Heart left ventricle (tissue), 16 donors: ENCODE results near the gene LRMDA. TPM values are rescaled to one million over a fixed set of nuclear protein-coding genes. Genes with fewer than 3 reads are reported as not detected.

Experiments used
- ATAC-seq, 4 donors: fragments of 200-7000 bp; cut with Tn5 transposase; one replicate each; pipeline ENCODE4 v1.9.1; 2020 to 2022; ENCODE audit warnings: moderate library complexity in 4 of 4, mild to moderate bottlenecking in 3 of 4, moderate number of reproducible peaks in 1 of 4
- DNase-seq, 5 donors: peaks; one replicate each; pipeline ENCODE4 v3.0.0-alpha.2; 2020
- H3K27ac ChIP-seq, 12 donors: fragments of 200-600 bp; sonication (generic) in 4 of 12; one replicate each; pipeline versions ENCODE4 v1.5.0 to v1.8.0; 2016 to 2022; ENCODE audit warnings: mild to moderate bottlenecking in 2 of 12
- H3K27me3 ChIP-seq, 9 donors: fragments of 200-600 bp; sonication (generic) in 2 of 9; one replicate each; pipeline versions ENCODE4 v1.5.1 to v1.8.0; 2016 to 2022; ENCODE audit warnings: mild to moderate bottlenecking in 3 of 9
- H3K36me3 ChIP-seq, 9 donors: fragments of 200-600 bp; sonication (generic) in 2 of 9; one replicate each; pipeline versions ENCODE4 v1.5.0 to v1.8.0; 2018 to 2022; ENCODE audit warnings: mild to moderate bottlenecking in 2 of 9
- H3K4me1 ChIP-seq, 12 donors: fragments of 200-600 bp; sonication (generic) in 4 of 12; one replicate each; pipeline versions ENCODE4 v1.5.0 to v1.8.0; 2016 to 2022; ENCODE audit warnings: mild to moderate bottlenecking in 3 of 12
- H3K4me3 ChIP-seq, 12 donors: fragments of 200-600 bp; sonication (generic) in 4 of 12; one replicate each; pipeline versions ENCODE4 v1.5.0 to v1.8.0; 2017 to 2022; ENCODE audit warnings: mild to moderate bottlenecking in 9 of 12, moderate library complexity in 4 of 12
- H3K9me3 ChIP-seq, 12 donors: fragments of 200-600 bp; sonication (generic) in 4 of 12; one replicate each; pipeline versions ENCODE4 v1.5.0 to v1.8.0; 2016 to 2022; ENCODE audit warnings: mild to moderate bottlenecking in 1 of 12
- POLR2A ChIP-seq, 2 donors: fragments of 450-650 bp; IDR thresholded peaks; one replicate each; pipeline ENCODE4 v1.6.1; 2017; ENCODE audit warnings: antibody characterized with exemption in 2 of 2, mild to moderate bottlenecking in 2 of 2, moderate library complexity in 2 of 2
- WGBS, 4 donors: extraction: QIAGEN DNeasy Blood & Tissue Kit in 2 of 4; methylation state at CpG; one replicate each; pipeline versions ENCODE4 v1.1.5 to v1.1.7; 2013 to 2018; 5-methylcytosine and 5-hydroxymethylcytosine counted together
- intact Hi-C, 10 donors: fragments of 100-400 bp; cut with DNase I; formaldehyde crosslinking; loops; one replicate each; pipeline versions ENCODE4 v1.11.1 to v1.14.2; 2022
- polyA plus RNA-seq, 2 donors: library from polyadenylated mRNA; stranded (reverse); fragments of 200-250 nt; gene quantifications; one replicate each; pipeline ENCODE4 v1.2.3, GENCODE V29; 2013
- total RNA-seq, 9 donors: library from RNA; depleted of rRNA in 2 of 9; stranded (reverse); fragments of >200 nt in 2 of 9; fragmentation: NEBNext Ultra II Directional in 3 of 9; extraction: Animal tissue kit (Norgen Biotek cat#: 25700) in 3 of 9; gene quantifications; one replicate each; pipeline versions ENCODE4 v1.1.0 to v1.2.4, GENCODE V29; 2016 to 2023
- TF ChIP-seq, protein P1 (sequence below), 12 donors: fragments of 200-600 bp; sonication (generic) in 4 of 12; IDR thresholded peaks; one replicate each; pipeline versions ENCODE4 v1.5.0 to v1.8.0; 2018 to 2022; ENCODE audit warnings: antibody characterized with exemption in 12 of 12, mild to moderate bottlenecking in 5 of 12
- donor health status: ischemic (EF 13 %, LVEDD 7.1; RV severe dilation, severe dysfunction).
- donor health status: healthy with polysubstance abuse.
- donor health status: DM: no; HTN: yes; CAD: no.
- donor health status: DM: no; HTN: no; CAD: no.
- donor health status: ischemic (EF 25% LVEDD 6.9; RV normal size, moderate dysfunction).
- donor health status: ischemic (EF 25% LVEDD 5.7; RV mildly dilated, moderate dysfunction).
- donor health status: healthy.
- donor health status: DM: yes; HTN: yes; CAD: no.
- donor health status: ischemic (EF 35%, LVEDD 5.7; RV mildly dilated, moderate dysfunction).
- donor health status: nonischemic (EF 11% LVEDD 7.7; RV severe dilation, severe dysfunction).
- donor health status: DM: yes; HTN: yes; CAD: no.
- donor health status: PGD.
- donor health status: ischemic (EF 29% LVEDD 5.4; RV normal size, mild dysfunction).
- donor health status: nonischemic (EF 23%, LVEDD 6.1; RV moderate dilation, normal function).

Gene LRMDA
- total and polyA plus RNA-seq, 11 donors = 2.4 to 34.4 (median 14.9) TPM

DNA sequence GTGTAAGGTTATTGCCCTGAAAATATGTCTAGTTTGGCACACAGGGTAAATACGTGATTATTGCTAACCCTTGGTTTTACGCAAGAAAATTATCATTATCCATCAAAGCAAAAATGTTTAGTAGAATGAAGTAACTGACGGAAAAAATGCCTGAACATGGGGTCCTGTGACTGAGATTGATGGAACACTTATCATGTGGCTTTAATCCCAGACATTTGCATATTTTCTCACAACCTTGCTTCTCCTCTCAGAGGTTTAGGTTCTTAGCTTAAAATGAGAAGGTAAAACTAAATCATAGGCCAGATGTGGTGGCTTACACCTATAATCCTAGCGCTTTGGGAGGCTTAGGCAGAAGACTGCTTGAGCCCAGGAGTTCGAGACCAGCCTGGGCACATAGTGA is 1010.7 kb downstream of the LRMDA start:
- WGBS, 4 donors = 93 to 98% (median 97%) methylated on average over 5 of the region's 5 CpGs
- ATAC-seq = no peak
- no peak overlapping the region for H3K4me3 ChIP-seq
- no peaks in the 10 kb centered on the region for H3K27me3 ChIP-seq
- no peak overlapping the region for H3K27ac ChIP-seq
- H3K36me3 ChIP-seq = no peaks in the 10 kb centered on the region
- DNase-seq = no peak
- intact Hi-C loops = loop anchor here in 2 of 10 donors (5.0 to 10.0 kb wide), 2 partner anchors 105 to 1037 kb away; partner anchors contain the start of gene ZNF503 (in 1 of the 2)
- H3K4me1 ChIP-seq = peaks cover 0 to 42% (median 15%) of the 10 kb centered on the region in 12 donors
- TF ChIP-seq, protein P1, sequence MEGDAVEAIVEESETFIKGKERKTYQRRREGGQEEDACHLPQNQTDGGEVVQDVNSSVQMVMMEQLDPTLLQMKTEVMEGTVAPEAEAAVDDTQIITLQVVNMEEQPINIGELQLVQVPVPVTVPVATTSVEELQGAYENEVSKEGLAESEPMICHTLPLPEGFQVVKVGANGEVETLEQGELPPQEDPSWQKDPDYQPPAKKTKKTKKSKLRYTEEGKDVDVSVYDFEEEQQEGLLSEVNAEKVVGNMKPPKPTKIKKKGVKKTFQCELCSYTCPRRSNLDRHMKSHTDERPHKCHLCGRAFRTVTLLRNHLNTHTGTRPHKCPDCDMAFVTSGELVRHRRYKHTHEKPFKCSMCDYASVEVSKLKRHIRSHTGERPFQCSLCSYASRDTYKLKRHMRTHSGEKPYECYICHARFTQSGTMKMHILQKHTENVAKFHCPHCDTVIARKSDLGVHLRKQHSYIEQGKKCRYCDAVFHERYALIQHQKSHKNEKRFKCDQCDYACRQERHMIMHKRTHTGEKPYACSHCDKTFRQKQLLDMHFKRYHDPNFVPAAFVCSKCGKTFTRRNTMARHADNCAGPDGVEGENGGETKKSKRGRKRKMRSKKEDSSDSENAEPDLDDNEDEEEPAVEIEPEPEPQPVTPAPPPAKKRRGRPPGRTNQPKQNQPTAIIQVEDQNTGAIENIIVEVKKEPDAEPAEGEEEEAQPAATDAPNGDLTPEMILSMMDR (IDR thresholded peaks at IDR 0.05) = no peak
- no peak for TF ChIP-seq POLR2A (IDR thresholded peaks at IDR 0.05)
- H3K9me3 ChIP-seq = no peaks in the 10 kb centered on the region

DNA sequence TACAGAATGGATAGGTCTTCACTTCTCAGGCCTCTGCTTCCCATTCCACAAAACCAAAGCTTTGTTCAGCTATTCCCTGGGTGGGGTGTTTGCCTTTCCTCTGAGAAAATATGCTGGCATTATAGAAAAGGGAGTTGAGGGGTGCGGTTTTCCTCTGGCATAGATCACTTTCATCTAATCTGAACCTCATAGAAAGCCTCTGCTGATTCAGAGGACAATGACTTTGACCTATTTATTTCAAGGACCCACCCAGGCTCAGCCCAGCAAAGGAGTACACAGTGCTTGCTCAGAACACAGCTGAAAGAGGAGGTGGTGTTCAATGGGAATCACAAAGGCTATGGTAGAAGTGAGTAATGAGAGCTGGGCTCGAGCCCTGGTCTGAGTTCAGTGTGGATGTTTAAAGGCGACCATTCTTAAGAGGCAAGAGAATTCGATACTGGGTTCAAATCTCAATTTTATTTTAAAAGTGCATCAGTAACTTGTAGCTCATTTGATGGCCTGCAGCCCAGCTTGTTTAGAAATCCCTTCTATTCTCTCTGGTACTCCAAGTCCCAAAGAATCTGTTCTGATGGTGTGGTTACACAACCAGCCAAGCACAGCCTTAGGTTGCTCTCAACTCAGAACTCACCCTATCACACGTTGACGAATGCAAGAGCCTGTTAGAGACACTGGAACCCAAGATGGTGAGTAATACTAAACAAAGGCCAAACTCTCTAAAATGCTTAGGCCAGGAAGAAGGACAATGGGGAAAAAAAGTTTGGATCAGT is 1012.8 kb downstream of the LRMDA start:
- WGBS, 4 donors = 60 to 71% (median 63%) methylated on average over 6 of the region's 6 CpGs
- no peaks in the 10 kb centered on the region for H3K27me3 ChIP-seq
- H3K4me1 ChIP-seq = peaks cover 0 to 25% (median 14%) of the 10 kb centered on the region in 12 donors
- H3K27ac ChIP-seq = peak overlapping the region in 9 of 12 donors; percentile 6 to 80 (median 55)
- no peaks in the 10 kb centered on the region for H3K36me3 ChIP-seq
- intact Hi-C loops = loop anchor here in 2 of 10 donors (5.0 to 10.0 kb wide), 2 partner anchors 103 to 1039 kb away; partner anchors contain the start of gene ZNF503 (in 1 of the 2)
- no peak for TF ChIP-seq POLR2A (IDR thresholded peaks at IDR 0.05)
- TF ChIP-seq, protein P1 (IDR thresholded peaks at IDR 0.05) = no peak
- H3K4me3 ChIP-seq = peak overlapping the region in 1 of 12 donors; percentile 21
- H3K9me3 ChIP-seq = no peaks in the 10 kb centered on the region
- ATAC-seq = peak; percentile 79 to 96 (median 90)
- DNase-seq = peak in 3 of 5 donors; percentile 15 to 59 (median 42)

DNA sequence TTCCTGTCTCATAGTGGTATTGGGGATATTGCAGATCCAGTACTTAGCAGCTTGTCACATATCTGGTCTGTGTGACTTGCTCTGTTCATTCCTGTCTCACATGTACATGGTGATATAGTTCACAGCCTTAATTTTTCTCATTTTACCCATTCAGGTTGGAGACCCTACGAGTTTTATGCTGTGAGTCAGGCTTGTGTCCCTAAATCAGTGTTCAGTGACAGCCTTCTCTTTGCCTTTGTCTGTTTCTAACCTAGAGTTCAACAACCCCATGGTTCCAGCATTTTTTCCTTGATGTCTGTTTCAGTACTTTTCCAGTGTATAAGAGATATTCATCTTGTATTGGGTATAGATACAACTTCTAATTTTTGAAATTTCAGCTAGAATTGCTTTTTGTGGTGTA is 1016.2 kb downstream of the LRMDA start:
- ATAC-seq = no peak
- Histone ChIP-seq H3K36me3 (no peaks in the 10 kb centered on the region), H3K4me1 (peaks cover 0 to 25% (median 14%) of the 10 kb centered on the region in 12 donors), H3K4me3 (no peak overlapping the region), H3K27ac (no peak overlapping the region), H3K9me3 (no peaks in the 10 kb centered on the region), H3K27me3 (no peaks in the 10 kb centered on the region)
- 82 to 89% (median 88%) methylated on average over 1 of the region's 1 CpG for WGBS, 4 donors
- intact Hi-C loops = loop anchor here in 1 of 10 donors (10.0 kb wide), 1 partner anchor 1043 kb away; the partner anchor contains the start of gene ZNF503
- DNase-seq = no peak
- no peak for TF ChIP-seq POLR2A (IDR thresholded peaks at IDR 0.05)
- TF ChIP-seq, protein P1 (IDR thresholded peaks at IDR 0.05) = no peak

DNA sequence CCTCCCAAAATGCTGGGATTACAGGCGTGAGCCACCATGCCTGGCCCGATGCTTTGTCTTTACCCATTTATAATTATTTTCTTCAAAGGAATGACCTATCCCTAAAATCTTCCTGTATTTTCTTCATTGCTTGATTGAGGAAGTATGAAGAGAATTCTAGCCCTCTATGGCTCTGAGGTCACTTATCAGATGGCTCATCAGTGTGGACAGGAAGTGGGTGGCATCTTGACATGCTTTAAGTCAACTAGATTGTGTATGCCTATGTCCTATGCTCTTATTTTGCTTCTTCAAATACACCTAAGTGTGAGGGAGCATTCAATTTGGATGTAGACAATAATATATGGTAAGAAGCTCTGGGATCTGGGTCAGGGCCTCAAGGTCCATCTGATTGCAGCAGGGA is 1020.5 kb downstream of the LRMDA start:
- Histone ChIP-seq H3K9me3 (no peaks in the 10 kb centered on the region), H3K4me3 (no peak overlapping the region), H3K27me3 (no peaks in the 10 kb centered on the region), H3K4me1 (peaks cover 0 to 22% (median 2%) of the 10 kb centered on the region in 12 donors), H3K36me3 (no peaks in the 10 kb centered on the region), H3K27ac (no peak overlapping the region)
- ATAC-seq (no peak), DNase-seq (no peak)
- no peak for TF ChIP-seq POLR2A (IDR thresholded peaks at IDR 0.05)
- TF ChIP-seq, protein P1 (IDR thresholded peaks at IDR 0.05) = no peak
- intact Hi-C loops = no loop called here
- WGBS, 4 donors = 95 to 100% (median 97%) methylated on average over 2 of the region's 2 CpGs
